HG02798 (cell line): ENCODE data around the gene C9orf85.
A peak's percentile ranks its signal among the peaks of the same experiment; 100 is the strongest.
"Not testable (repeated sequence)": the region's sequence is repeated elsewhere in the genome, so short reads cannot be mapped to it uniquely, and the experiment has no call there.

Experiments used
- ATAC-seq: cut with Tn5 transposase; IDR thresholded peaks from one replicate; pipeline ENCODE4 v1.9.1; 2021; ENCODE audit warnings: mild to moderate bottlenecking; ENCODE audit not compliant: unreplicated experiment, poor library complexity

Gene C9orf85

GRCh38 chr9:71937070-71937625, 25.7 kb downstream of the C9orf85 start:
- ATAC-seq: no peak

- ATAC-seq: no peak
Observed at GRCh38 chr9:71937898-71938297, 26.5 kb downstream of the C9orf85 start.

- ATAC-seq: no peak
Observed at GRCh38 chr9:71941060-71941568, 29.7 kb downstream of the C9orf85 start.

- ATAC-seq: no peak
Observed at GRCh38 chr9:71941998-71942567, 30.6 kb downstream of the C9orf85 start.

- no peak for ATAC-seq
Observed at GRCh38 chr9:71944754-71945375, 33.4 kb downstream of the C9orf85 start.

GRCh38 chr9:71954652-71955051, 43.2 kb downstream of the C9orf85 start:
- not testable (repeated sequence) for ATAC-seq

- peak; percentile 86 for ATAC-seq
Observed at GRCh38 chr9:71955300-71955915, 44.0 kb downstream of the C9orf85 start.

GRCh38 chr9:71962328-71962727, 50.9 kb downstream of the C9orf85 start:
- ATAC-seq: no peak

GRCh38 chr9:71963471-71963996, 52.1 kb downstream of the C9orf85 start:
- not testable (repeated sequence) for ATAC-seq

GRCh38 chr9:71965403-71965802, 54.0 kb downstream of the C9orf85 start:
- ATAC-seq: no peak

GRCh38 chr9:71966601-71967000, 55.2 kb downstream of the C9orf85 start:
- no peak for ATAC-seq

- no peak for ATAC-seq
Observed at GRCh38 chr9:71968541-71969090, 57.2 kb downstream of the C9orf85 start.

- ATAC-seq: no peak
Observed at GRCh38 chr9:71975833-71976232, 64.4 kb downstream of the C9orf85 start.

GRCh38 chr9:71977003-71977402, 65.6 kb downstream of the C9orf85 start:
- no peak for ATAC-seq

- ATAC-seq: no peak
Observed at GRCh38 chr9:71980266-71981190, 69.1 kb downstream of the C9orf85 start.

- ATAC-seq: no peak
Observed at GRCh38 chr9:71981944-71982343, 70.5 kb downstream of the C9orf85 start.

GRCh38 chr9:71984403-71984802, 73.0 kb downstream of the C9orf85 start:
- ATAC-seq: no peak

GRCh38 chr9:71984831-71985281, 73.4 kb downstream of the C9orf85 start:
- ATAC-seq: no peak

- no peak for ATAC-seq
Observed at GRCh38 chr9:71985297-71985911, 74.0 kb downstream of the C9orf85 start.
